K562 (cell line): Measurements from ENCODE around the gene RNF34. TPM values are rescaled to one million over a fixed set of nuclear protein-coding genes. Genes with fewer than 3 reads are reported as not detected.
A peak's percentile ranks its signal among the peaks of the same experiment; 100 is the strongest.

Experiments used
- CCNT2 ChIP-seq: IDR thresholded peaks from 2 replicates; pipeline ENCODE4 v1.6.1; 2011; ENCODE audit warnings: borderline replicate concordance, low read depth, mild to moderate bottlenecking, moderate library complexity, mixed read lengths, low read length; ENCODE audit not compliant: insufficient read length; ENCODE audit errors: extremely low read depth
- CTBP1 ChIP-seq: fragments of 450-650 bp; IDR thresholded peaks from 2 replicates; pipeline ENCODE4 v1.6.1; 2016; ENCODE audit warnings: borderline replicate concordance
- MAFF ChIP-seq: IDR thresholded peaks from 2 replicates; pipeline ENCODE4 v1.6.1; 2012; ENCODE audit warnings: low read length, improper control_type of control experiment
- NFIC ChIP-seq: fragments of 450-650 bp; IDR thresholded peaks from 2 replicates; pipeline ENCODE4 v1.6.1; 2017; ENCODE audit warnings: mild to moderate bottlenecking, inconsistent platforms
- NFYB ChIP-seq: IDR thresholded peaks from 2 replicates; pipeline ENCODE4 v1.6.1; 2011; ENCODE audit warnings: mild to moderate bottlenecking, moderate library complexity; ENCODE audit not compliant: insufficient read length; ENCODE audit errors: extremely low read depth
- PURB ChIP-seq: sonication (generic); formaldehyde crosslinking; IDR thresholded peaks from 2 replicates; pipeline ENCODE4 v1.9.0; 2021; ENCODE audit warnings: low read depth, mild to moderate bottlenecking, missing genetic modification reagents
- RBM25 ChIP-seq: fragments of 200-400 bp; formaldehyde crosslinking; IDR thresholded peaks from 2 replicates; pipeline ENCODE4 v1.6.1; 2018; ENCODE audit warnings: low read length, low read depth, moderate library complexity; ENCODE audit not compliant: severe bottlenecking
- SP2 ChIP-seq: IDR thresholded peaks from 2 replicates; pipeline ENCODE4 v1.6.1; 2011; ENCODE audit warnings: mild to moderate bottlenecking, low read depth, low read length, moderate library complexity; ENCODE audit not compliant: poor library complexity, severe bottlenecking; ENCODE audit errors: extremely low read depth
- STAG1 ChIP-seq: sonication (generic); formaldehyde crosslinking; IDR thresholded peaks from 2 replicates; pipeline ENCODE4 v1.5.0; 2020; ENCODE audit warnings: missing genetic modification reagents, borderline replicate concordance
- TBP ChIP-seq: optimal IDR thresholded peaks from 2 replicates; pipeline ENCODE3; 2011; ENCODE audit warnings: low read depth, low read length, improper control_type of control experiment
- XRCC3 ChIP-seq: fragments of 450-650 bp; IDR thresholded peaks from 2 replicates; pipeline ENCODE4 v1.6.1; 2017; ENCODE audit warnings: mild to moderate bottlenecking, moderate library complexity
- YBX1 ChIP-seq: fragments of 450-650 bp; IDR thresholded peaks from 2 replicates; pipeline ENCODE4 v1.7.1; 2016; ENCODE audit warnings: mild to moderate bottlenecking
- ZBTB1 ChIP-seq: sonication (generic); formaldehyde crosslinking; IDR thresholded peaks from 2 replicates; pipeline ENCODE4 v1.8.1; 2023; ENCODE audit warnings: missing genetic modification reagents, low read depth, mild to moderate bottlenecking, borderline replicate concordance
- ZNF431 ChIP-seq: sonication (generic); formaldehyde crosslinking; IDR thresholded peaks from 2 replicates; pipeline ENCODE4 v1.8.0; 2022; ENCODE audit warnings: mild to moderate bottlenecking, missing genetic modification reagents
- polyA plus RNA-seq, 8 experiments: library from polyadenylated mRNA; depleted of rRNA in 4 of 8; stranded (reverse) in 5 of 8; unstranded in 3 of 8; fragments of >200 nt; fragmentation: Nextera tagmentation in 2 of 8; fragmentation: Illumina TruSeq in 1 of 8; extraction: Ambion mirVana in 2 of 8; extraction: Trizol in 1 of 8; gene quantifications; 2 replicates each; pipeline versions ENCODE4 v1.2.1 to v1.2.3, GENCODE V29; 2011 to 2014; ENCODE audit warnings: inconsistent platforms in 1 of 8, missing spikeins in 1 of 8
- total RNA-seq, 7 experiments: library from RNA; depleted of rRNA in 6 of 7; stranded (reverse); fragments of >200 nt in 6 of 7; fragmentation: Illumina TruSeq in 2 of 7; extraction: Trizol in 2 of 7; gene quantifications; 2 replicates each; pipeline versions ENCODE4 v1.2.1 to v1.2.3, GENCODE V29; 2011 to 2021; ENCODE audit warnings: low replicate concordance in 1 of 7
- TF ChIP-seq, protein P1 (sequence below): fragments of 200-800 bp; sonication (Bioruptor generic); IDR thresholded peaks from 2 replicates; pipeline ENCODE4 v1.6.1; 2017; ENCODE audit warnings: missing genetic modification characterization, missing compliant biosample characterization
- TF ChIP-seq, protein P2 (sequence below): fragments of 250-450 bp; sonication (Bioruptor Pico); IDR thresholded peaks from 2 replicates; pipeline ENCODE4 v1.5.0; 2022; ENCODE audit warnings: mild to moderate bottlenecking
- TF ChIP-seq, protein P3 (sequence below): fragments of 250-450 bp; sonication (Bioruptor Pico); IDR thresholded peaks from 2 replicates; pipeline ENCODE4 v1.4.0; 2020; ENCODE audit warnings: mild to moderate bottlenecking, moderate library complexity
- TF ChIP-seq, protein P4 (sequence below), 2 experiments: IDR thresholded peaks; 2 replicates each; pipeline ENCODE4 v1.6.1; 2011; ENCODE audit warnings: borderline replicate concordance in 1 of 2, control low read depth in 1 of 2, low read depth in 1 of 2, low read length in 1 of 2, mild to moderate bottlenecking in 1 of 2, mixed read lengths in 1 of 2, moderate library complexity in 1 of 2; ENCODE audit not compliant: insufficient read depth in 1 of 2, insufficient read length in 1 of 2, poor library complexity in 1 of 2, severe bottlenecking in 1 of 2; ENCODE audit errors: extremely low read depth in 1 of 2

RNF34 gene
- total and polyA plus RNA-seq, 9 of the 15 experiments (the other 6 are each of a cell fraction or from before 2014, with no cell fraction given), result 41.7 to 88.9 (median 54.1) TPM

DNA sequence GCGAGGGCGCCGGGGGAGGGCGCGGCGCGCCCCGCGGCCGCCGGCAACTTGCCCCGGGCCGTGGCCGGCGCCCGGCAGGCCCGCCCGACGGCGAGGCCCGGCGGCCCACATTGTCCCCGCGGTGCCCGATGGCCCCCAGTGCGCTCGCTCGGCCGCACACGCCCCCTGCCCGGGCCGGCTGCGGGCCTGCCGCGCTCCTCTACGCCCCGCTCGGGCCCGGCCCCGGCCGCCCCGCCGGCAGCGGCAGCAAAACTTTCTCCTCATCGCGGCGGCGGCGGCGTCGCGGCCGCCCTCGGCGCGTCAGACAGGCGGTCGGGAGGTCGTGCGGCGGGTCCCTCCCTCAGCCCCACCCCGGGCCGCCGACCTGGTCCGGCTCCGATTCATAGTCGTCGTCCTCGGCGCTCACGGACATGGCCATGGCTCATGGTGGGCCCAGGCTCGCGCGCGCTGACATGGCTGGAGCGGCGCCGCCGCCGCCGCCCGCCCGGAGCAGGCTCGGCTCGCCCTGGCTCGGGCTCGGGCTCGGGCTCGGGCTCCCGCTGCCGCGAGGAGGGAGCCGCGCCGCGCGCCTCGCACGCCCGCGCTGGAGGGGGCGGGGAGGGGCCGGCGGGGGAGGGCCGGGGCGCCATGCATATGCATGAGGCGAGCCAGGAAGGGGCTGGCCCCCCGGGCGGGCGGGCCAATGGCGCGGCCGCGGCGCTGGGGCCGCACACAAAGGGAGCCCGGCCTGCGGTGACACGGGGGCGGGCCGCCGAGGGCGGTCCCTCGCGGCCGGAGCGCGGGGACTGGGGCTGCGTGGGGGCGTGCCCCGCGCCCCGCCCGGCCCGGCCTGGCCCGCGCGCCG, 67.1 kb downstream of the RNF34 start (continued):
- TF ChIP-seq RBM25 (peak; percentile 76), NFIC (0 out of 2 replicates have a peak, but pooled peaks have one; percentile 18), SP2 (no peak), NFYB (peak; percentile 12), CTBP1 (peak; percentile 60), CCNT2 (peak; percentile 83), ZBTB1 (CRISPR knock-in tag) (peak; percentile 42; the same call in 1 of the 2 replicates), TBP (peak; percentile 36), YBX1 (no peak), ZNF431 (peak; percentile 65; the same call in 1 of the 2 replicates), XRCC3 (no peak), MAFF (no peak), STAG1 (no peak), PURB (CRISPR knock-in tag) (no peak)
- TF ChIP-seq, protein P1, sequence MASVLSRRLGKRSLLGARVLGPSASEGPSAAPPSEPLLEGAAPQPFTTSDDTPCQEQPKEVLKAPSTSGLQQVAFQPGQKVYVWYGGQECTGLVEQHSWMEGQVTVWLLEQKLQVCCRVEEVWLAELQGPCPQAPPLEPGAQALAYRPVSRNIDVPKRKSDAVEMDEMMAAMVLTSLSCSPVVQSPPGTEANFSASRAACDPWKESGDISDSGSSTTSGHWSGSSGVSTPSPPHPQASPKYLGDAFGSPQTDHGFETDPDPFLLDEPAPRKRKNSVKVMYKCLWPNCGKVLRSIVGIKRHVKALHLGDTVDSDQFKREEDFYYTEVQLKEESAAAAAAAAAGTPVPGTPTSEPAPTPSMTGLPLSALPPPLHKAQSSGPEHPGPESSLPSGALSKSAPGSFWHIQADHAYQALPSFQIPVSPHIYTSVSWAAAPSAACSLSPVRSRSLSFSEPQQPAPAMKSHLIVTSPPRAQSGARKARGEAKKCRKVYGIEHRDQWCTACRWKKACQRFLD, result peak; percentile 16; the same call in 1 of the 2 replicates
- TF ChIP-seq, protein P2, sequence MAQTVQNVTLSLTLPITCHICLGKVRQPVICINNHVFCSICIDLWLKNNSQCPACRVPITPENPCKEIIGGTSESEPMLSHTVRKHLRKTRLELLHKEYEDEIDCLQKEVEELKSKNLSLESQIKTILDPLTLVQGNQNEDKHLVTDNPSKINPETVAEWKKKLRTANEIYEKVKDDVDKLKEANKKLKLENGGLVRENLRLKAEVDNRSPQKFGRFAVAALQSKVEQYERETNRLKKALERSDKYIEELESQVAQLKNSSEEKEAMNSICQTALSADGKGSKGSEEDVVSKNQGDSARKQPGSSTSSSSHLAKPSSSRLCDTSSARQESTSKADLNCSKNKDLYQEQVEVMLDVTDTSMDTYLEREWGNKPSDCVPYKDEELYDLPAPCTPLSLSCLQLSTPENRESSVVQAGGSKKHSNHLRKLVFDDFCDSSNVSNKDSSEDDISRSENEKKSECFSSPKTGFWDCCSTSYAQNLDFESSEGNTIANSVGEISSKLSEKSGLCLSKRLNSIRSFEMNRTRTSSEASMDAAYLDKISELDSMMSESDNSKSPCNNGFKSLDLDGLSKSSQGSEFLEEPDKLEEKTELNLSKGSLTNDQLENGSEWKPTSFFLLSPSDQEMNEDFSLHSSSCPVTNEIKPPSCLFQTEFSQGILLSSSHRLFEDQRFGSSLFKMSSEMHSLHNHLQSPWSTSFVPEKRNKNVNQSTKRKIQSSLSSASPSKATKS, result no peak
- TF ChIP-seq, protein P3, sequence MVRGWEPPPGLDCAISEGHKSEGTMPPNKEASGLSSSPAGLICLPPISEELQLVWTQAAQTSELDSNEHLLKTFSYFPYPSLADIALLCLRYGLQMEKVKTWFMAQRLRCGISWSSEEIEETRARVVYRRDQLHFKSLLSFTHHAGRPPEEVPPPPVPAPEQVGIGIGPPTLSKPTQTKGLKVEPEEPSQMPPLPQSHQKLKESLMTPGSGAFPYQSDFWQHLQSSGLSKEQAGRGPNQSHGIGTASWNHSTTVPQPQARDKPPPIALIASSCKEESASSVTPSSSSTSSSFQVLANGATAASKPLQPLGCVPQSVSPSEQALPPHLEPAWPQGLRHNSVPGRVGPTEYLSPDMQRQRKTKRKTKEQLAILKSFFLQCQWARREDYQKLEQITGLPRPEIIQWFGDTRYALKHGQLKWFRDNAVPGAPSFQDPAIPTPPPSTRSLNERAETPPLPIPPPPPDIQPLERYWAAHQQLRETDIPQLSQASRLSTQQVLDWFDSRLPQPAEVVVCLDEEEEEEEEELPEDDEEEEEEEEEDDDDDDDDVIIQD (CRISPR knock-in tag), result no peak
- TF ChIP-seq, protein P4, sequence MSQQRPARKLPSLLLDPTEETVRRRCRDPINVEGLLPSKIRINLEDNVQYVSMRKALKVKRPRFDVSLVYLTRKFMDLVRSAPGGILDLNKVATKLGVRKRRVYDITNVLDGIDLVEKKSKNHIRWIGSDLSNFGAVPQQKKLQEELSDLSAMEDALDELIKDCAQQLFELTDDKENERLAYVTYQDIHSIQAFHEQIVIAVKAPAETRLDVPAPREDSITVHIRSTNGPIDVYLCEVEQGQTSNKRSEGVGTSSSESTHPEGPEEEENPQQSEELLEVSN (IDR thresholded peaks at IDR 0.05; ENCODE audit: borderline replicate concordance in 1 of 2, extremely low read depth in 1 of 2, insufficient read depth in 1 of 2, insufficient read length in 1 of 2, low read depth in 1 of 2, low read length in 1 of 2, poor library complexity in 1 of 2, severe bottlenecking in 1 of 2), result peak; percentile 30 to 88
